Progenitor cell of endocrine pancreas (in vitro differentiated cells): ENCODE results near the gene BEST4. TPM values are rescaled to one million over a fixed set of nuclear protein-coding genes. Genes with fewer than 3 reads are reported as not detected.

Experiments used
- DNase-seq: peaks from one replicate; pipeline ENCODE4 v3.0.0; 2021; ENCODE audit warnings: low spot score; ENCODE audit not compliant: unreplicated experiment
- H3K27ac Mint-ChIP-seq: 2 replicates; pipeline ENCODE4 v1.8.0; 2021; ENCODE audit warnings: mild to moderate bottlenecking, moderate library complexity, mixed read lengths
- H3K27me3 Mint-ChIP-seq: 2 replicates; pipeline ENCODE4 v1.8.0; 2021; ENCODE audit warnings: mixed read lengths
- H3K36me3 Mint-ChIP-seq: 2 replicates; pipeline ENCODE4 v1.8.0; 2022; ENCODE audit warnings: mixed read lengths; ENCODE audit not compliant: insufficient read depth
- H3K4me1 Mint-ChIP-seq: 2 replicates; pipeline ENCODE4 v1.8.0; 2021; ENCODE audit warnings: low read depth, mixed read lengths
- H3K4me3 Mint-ChIP-seq: 2 replicates; pipeline ENCODE4 v1.8.0; 2021; ENCODE audit warnings: low read depth, mild to moderate bottlenecking, moderate library complexity, mixed read lengths
- H3K9me3 Mint-ChIP-seq: 2 replicates; pipeline ENCODE4 v1.8.0; 2021; ENCODE audit warnings: low read depth, mixed read lengths
- total RNA-seq: library from RNA; stranded (reverse); gene quantifications from 2 replicates; pipeline ENCODE4 v1.2.1, GENCODE V29; 2021
- TF ChIP-seq, protein P1 (sequence below): fragments of 200-600 bp; sonication (generic); IDR thresholded peaks from one replicate; pipeline ENCODE4 v1.5.0; 2021; ENCODE audit warnings: antibody characterized with exemption, mild to moderate bottlenecking; ENCODE audit not compliant: unreplicated experiment

BEST4 gene
- total RNA-seq, 1 donor from 2014 or later: 2.1 TPM

DNA sequence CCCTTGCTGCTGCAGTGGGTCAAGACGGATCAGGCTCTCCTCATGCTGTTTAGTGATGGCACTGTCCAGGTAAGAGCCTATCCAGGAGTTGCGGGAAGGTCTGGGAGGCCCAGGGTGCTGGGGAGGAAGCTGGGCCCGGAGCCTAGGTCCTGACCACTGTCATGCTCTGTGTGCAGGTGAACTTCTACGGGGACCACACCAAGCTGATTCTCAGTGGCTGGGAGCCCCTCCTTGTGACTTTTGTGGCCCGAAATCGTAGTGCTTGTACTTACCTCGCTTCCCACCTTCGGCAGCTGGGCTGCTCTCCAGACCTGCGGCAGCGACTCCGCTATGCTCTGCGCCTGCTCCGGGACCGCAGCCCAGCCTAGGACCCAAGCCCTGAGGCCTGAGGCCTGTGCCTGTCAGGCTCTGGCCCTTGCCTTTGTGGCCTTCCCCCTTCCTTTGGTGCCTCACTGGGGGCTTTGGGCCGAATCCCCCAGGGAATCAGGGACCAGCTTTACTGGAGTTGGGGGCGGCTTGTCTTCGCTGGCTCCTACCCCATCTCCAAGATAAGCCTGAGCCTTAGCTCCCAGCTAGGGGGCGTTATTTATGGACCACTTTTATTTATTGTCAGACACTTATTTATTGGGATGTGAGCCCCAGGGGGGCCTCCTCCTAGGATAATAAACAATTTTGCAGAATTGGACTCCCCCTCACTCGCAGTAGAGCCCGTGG is 17.5 kb upstream of the BEST4 start:
- Mint-ChIP-seq H3K4me1 (peaks cover 40% of the 10 kb centered on the region), H3K9me3 (no peaks in the 10 kb centered on the region), H3K36me3 (peaks cover 7% of the 10 kb centered on the region), H3K27me3 (peaks cover 8% of the 10 kb centered on the region), H3K27ac (peak overlapping the region; percentile 75), H3K4me3 (no peak overlapping the region)
- no peak for DNase-seq
- TF ChIP-seq, protein P1, sequence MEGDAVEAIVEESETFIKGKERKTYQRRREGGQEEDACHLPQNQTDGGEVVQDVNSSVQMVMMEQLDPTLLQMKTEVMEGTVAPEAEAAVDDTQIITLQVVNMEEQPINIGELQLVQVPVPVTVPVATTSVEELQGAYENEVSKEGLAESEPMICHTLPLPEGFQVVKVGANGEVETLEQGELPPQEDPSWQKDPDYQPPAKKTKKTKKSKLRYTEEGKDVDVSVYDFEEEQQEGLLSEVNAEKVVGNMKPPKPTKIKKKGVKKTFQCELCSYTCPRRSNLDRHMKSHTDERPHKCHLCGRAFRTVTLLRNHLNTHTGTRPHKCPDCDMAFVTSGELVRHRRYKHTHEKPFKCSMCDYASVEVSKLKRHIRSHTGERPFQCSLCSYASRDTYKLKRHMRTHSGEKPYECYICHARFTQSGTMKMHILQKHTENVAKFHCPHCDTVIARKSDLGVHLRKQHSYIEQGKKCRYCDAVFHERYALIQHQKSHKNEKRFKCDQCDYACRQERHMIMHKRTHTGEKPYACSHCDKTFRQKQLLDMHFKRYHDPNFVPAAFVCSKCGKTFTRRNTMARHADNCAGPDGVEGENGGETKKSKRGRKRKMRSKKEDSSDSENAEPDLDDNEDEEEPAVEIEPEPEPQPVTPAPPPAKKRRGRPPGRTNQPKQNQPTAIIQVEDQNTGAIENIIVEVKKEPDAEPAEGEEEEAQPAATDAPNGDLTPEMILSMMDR: no peak

DNA sequence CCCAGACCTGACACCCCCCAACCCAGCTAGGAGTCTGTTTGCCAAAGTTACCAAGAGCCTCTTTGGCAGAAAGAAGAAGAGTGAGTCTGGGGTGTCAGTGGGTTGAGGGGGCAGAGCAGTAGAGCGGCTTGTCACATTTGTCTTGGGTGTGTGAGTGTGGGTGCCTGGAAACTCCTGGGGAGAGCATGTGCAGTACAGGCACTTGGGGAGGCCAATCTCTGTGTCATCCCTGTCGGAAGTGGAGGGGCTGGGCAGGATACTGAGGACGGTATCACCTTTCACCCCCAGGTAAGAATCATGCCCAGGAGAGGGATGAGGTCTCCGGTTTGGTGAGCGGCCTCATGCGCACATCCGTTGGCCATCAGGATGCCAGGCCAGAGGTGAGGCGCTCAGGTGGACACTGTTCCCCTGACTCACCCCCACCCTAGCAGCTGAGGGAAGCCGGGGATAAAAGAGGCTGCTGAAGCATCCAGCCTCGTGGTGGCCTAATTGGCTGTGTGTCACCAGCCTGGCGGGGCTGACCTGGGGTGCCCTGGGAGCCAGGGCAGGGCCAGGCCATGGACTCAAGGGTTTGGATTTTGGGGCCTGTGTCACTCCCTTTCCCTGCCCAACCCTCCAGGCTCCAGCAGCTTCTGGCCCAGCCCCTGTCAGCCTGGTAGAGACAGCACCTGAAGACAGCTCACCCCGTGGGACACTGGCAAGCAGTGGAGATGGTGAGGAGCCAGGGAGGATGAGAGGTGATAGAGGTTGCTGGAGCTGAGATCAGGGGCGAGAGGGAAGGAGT is 15.5 kb upstream of the BEST4 start:
- TF ChIP-seq, protein P1: no peak
- Mint-ChIP-seq H3K4me3 (no peak overlapping the region), H3K36me3 (peaks cover 7% of the 10 kb centered on the region), H3K27me3 (peaks cover 8% of the 10 kb centered on the region), H3K4me1 (peaks cover 33% of the 10 kb centered on the region), H3K27ac (peak overlapping the region; percentile 73), H3K9me3 (no peaks in the 10 kb centered on the region)
- DNase-seq: no peak

DNA sequence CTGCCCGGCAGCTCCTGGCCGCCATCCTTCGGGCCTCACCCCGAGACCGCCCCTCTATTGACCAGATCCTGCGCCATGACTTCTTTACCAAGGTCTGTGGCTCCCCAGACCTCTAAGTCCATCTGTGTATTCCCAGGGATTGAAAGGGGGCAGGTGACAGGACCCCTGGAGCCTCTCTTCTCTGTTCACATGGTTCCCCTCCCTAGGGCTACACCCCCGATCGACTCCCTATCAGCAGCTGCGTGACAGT is 15.0 kb upstream of the BEST4 start:
- TF ChIP-seq, protein P1: no peak
- peaks cover 29% of the 10 kb centered on the region for H3K4me1 Mint-ChIP-seq
- H3K27me3 Mint-ChIP-seq: peaks cover 8% of the 10 kb centered on the region
- H3K27ac Mint-ChIP-seq: peak overlapping the region; percentile 73
- no peaks in the 10 kb centered on the region for H3K9me3 Mint-ChIP-seq
- H3K4me3 Mint-ChIP-seq: no peak overlapping the region
- peaks cover 7% of the 10 kb centered on the region for H3K36me3 Mint-ChIP-seq
- DNase-seq: no peak

DNA sequence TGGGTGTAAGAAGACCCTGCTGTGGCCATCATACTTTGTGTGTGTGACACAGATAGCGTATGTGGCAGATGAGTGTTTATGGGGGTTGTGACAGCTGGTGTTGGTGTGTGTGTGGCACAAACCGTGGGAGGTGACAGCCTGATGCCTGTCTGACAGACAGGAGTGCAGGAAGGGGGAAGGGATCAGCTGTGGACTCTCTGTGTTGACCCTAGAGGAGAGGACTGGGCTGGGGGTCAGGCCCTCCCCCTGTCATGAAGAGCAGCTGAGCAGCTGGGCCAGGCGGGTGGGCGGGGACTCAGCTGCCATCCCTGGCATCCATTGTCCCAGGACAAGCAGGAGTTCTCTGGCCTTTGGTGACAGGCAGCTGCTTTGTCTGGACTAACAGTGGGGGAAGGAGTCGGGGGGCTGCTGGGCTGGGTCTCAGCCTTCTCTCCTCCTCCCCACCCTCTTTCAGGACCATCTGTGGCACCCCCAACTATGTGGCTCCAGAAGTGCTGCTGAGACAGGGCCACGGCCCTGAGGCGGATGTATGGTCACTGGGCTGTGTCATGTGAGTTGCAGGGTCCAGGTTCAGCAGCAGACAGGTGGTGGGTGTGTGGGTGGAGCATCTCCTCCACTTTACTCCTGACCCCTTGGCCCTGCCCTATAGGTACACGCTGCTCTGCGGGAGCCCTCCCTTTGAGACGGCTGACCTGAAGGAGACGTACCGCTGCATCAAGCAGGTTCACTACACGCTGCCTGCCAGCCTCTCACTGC is 14.5 kb upstream of the BEST4 start:
- Mint-ChIP-seq H3K27me3 (peaks cover 8% of the 10 kb centered on the region), H3K9me3 (no peaks in the 10 kb centered on the region), H3K36me3 (peaks cover 7% of the 10 kb centered on the region), H3K27ac (peak overlapping the region; percentile 73), H3K4me3 (peak overlapping the region; percentile 60), H3K4me1 (peaks cover 24% of the 10 kb centered on the region)
- TF ChIP-seq, protein P1: no peak
- no peak for DNase-seq
